Body of pancreas (tissue), 4 donors: Measurements from ENCODE around the gene RTN3. TPM values are rescaled to one million over a fixed set of nuclear protein-coding genes. Genes with fewer than 3 reads are reported as not detected.

Source experiments
- ATAC-seq: fragments of 150-250 bp; one replicate; pipeline ENCODE4 v1.9.1; 2016
- DNase-seq, 4 donors: peaks; one replicate each; pipeline ENCODE4 v3.0.0-alpha.2; 2019
- H3K27ac ChIP-seq, 4 donors: fragments of 200-600 bp; sonication (generic); 1 replicate in 3 of 4; 2 replicates in 1 of 4; pipeline versions ENCODE4 v1.5.1 to v1.6.1; 2016 to 2019; ENCODE audit warnings: mild to moderate bottlenecking in 1 of 4, mixed read lengths in 1 of 4, moderate library complexity in 1 of 4
- H3K27me3 ChIP-seq, 2 donors: fragments of 200-600 bp; sonication (generic); one replicate each; pipeline ENCODE4 v1.6.0; 2016; ENCODE audit warnings: mild to moderate bottlenecking in 1 of 2
- H3K36me3 ChIP-seq, 2 donors: fragments of 200-600 bp; sonication (generic); replicated peaks in 1 of 2; 2 replicates each; pipeline ENCODE4 v1.5.1; 2016; ENCODE audit warnings: low read depth in 2 of 2; ENCODE audit not compliant: insufficient read depth in 1 of 2
- H3K4me1 ChIP-seq: fragments of 200-600 bp; sonication (generic); one replicate; pipeline ENCODE4 v1.6.0; 2016
- H3K4me3 ChIP-seq, 2 donors: fragments of 200-600 bp; sonication (generic); 1 replicate in 1 of 2; 2 replicates in 1 of 2; pipeline ENCODE4 v1.5.1; 2016 to 2019
- H3K9me3 ChIP-seq, 3 donors: fragments of 200-600 bp; sonication (generic); 1 replicate in 2 of 3; 2 replicates in 1 of 3; pipeline ENCODE4 v1.5.1; 2016
- POLR2A ChIP-seq, 3 donors: fragments of 450-650 bp; IDR thresholded peaks; one replicate each; pipeline ENCODE4 v1.6.1; 2016; ENCODE audit warnings: antibody characterized with exemption in 3 of 3, mild to moderate bottlenecking in 2 of 3
- WGBS, 2 donors: methylation state at CpG; one replicate each; pipeline ENCODE4 v1.1.5; 2017; 5-methylcytosine and 5-hydroxymethylcytosine counted together
- intact Hi-C: fragments of 100-400 bp; cut with DNase I; formaldehyde crosslinking; loops from one replicate; pipeline ENCODE4 v1.15.1; 2023
- total RNA-seq, 2 donors: library from RNA; depleted of rRNA; stranded (reverse); fragments of >200 nt; gene quantifications; one replicate each; pipeline ENCODE4 v1.1.0, GENCODE V29; 2016
- TF ChIP-seq, protein P1 (sequence below), 7 experiments: fragments of 450-650 bp in 4 of 7; fragments of 200-600 bp in 3 of 7; sonication (generic) in 3 of 7; IDR thresholded peaks; one replicate each; pipeline ENCODE4 v1.5.1; 2016 to 2019; ENCODE audit warnings: antibody characterized with exemption in 7 of 7

Gene RTN3
- total RNA-seq, 2 donors from 2014 or later, result 62.8 to 63.6 TPM

DNA sequence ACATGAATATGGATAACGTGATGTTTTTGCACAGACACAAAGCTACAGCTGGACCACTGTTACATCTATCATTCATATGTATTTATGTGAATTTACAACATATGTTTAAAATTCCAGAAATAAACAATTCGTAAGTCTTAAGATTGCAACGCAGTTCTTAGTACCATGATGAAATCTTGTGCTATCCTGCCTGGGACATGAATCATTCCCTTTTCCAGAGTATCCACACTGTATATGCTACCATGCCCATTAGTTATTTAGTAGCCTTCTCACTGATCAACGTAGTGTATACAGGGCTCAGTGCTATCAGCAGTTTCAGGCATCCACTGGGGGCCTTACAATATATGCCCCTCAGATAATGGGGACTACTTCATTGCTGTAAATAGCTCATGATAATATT lies 14.4 kb upstream of the RTN3 start:
- intact Hi-C loops, result no loop called here
- 80 to 84% methylated on average over 4 of the region's 4 CpGs for WGBS, 2 donors
- no peaks in the 10 kb centered on the region for H3K27me3 ChIP-seq
- DNase-seq (no peak), ATAC-seq (no peak)
- H3K4me3 ChIP-seq, result no peak overlapping the region
- peaks cover 38% of the 10 kb centered on the region for H3K4me1 ChIP-seq
- no peak for TF ChIP-seq POLR2A (IDR thresholded peaks at IDR 0.05)
- TF ChIP-seq, protein P1, sequence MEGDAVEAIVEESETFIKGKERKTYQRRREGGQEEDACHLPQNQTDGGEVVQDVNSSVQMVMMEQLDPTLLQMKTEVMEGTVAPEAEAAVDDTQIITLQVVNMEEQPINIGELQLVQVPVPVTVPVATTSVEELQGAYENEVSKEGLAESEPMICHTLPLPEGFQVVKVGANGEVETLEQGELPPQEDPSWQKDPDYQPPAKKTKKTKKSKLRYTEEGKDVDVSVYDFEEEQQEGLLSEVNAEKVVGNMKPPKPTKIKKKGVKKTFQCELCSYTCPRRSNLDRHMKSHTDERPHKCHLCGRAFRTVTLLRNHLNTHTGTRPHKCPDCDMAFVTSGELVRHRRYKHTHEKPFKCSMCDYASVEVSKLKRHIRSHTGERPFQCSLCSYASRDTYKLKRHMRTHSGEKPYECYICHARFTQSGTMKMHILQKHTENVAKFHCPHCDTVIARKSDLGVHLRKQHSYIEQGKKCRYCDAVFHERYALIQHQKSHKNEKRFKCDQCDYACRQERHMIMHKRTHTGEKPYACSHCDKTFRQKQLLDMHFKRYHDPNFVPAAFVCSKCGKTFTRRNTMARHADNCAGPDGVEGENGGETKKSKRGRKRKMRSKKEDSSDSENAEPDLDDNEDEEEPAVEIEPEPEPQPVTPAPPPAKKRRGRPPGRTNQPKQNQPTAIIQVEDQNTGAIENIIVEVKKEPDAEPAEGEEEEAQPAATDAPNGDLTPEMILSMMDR (IDR thresholded peaks at IDR 0.05), result no peak
- H3K9me3 ChIP-seq, result no peaks in the 10 kb centered on the region
- H3K36me3 ChIP-seq, result no peaks in the 10 kb centered on the region
- H3K27ac ChIP-seq, result no peak overlapping the region

DNA sequence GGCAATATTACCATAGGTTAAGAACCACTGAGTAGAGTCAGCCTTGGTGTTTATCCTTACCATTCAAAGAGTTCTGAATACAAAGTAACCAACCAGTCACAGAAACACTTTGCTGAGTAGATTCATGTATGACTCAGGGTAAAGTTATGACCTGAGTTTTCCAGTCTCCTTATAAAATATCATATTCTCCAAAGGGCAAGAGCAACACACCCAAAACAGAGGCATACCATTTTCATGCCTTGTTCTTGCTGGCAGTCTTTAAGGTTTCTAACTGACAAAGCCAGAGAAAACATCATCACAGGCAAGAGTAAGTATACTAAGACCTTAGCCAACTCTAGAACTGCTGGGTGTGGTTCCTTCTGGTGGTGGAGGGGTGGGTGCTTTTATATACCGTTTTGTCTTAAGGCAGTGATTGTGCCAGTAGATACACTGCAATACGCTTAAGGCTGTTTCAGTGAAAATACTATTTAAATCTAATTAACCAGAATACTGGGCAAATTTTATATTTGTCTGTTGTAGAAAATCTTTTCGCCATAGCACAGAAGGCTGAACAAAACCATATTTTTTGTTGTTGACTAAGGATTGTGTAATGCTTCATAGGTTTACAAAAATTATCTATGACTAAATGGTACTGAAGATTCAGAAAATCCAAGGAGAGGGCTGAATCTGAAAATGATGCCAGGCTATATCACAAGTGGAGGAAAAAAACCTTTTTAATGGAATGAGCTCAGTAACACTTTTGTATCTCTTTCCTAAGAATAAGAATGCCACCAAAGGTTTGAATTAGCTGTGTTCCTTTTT lies 13.1 kb upstream of the RTN3 start:
- no peak overlapping the region for H3K27ac ChIP-seq

DNA sequence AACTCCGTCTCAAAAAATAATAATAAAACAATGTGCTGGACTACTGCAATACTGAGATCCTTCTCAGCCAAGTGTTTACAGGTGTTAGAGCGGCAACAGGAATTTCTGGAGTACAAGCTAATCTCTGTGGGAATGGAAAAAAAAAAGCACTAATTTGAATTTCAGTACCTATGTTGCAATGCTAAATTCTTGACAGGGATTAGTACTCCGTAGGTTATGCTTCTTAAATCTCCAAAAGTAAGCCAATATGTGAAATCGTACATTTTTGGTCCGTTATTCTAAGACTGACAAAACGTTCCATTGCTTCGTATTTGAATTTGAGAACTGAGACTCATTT lies 11.2 kb upstream of the RTN3 start:
- Histone ChIP-seq H3K36me3 (no peaks in the 10 kb centered on the region), H3K4me3 (no peak overlapping the region), H3K9me3 (no peaks in the 10 kb centered on the region), H3K27ac (peak overlapping the region; percentile 76 to 96 (median 88)), H3K27me3 (no peaks in the 10 kb centered on the region), H3K4me1 (peaks cover 40% of the 10 kb centered on the region)
- DNase-seq (no peak), ATAC-seq (no peak)
- TF ChIP-seq, protein P1 (IDR thresholded peaks at IDR 0.05), result no peak
- no peak for TF ChIP-seq POLR2A (IDR thresholded peaks at IDR 0.05)
- intact Hi-C loops, result loop anchor here (10.0 kb wide), 1 partner anchor 65 kb away; no protein-coding TSS in a partner anchor
- 11 to 18% methylated on average over 7 of the region's 7 CpGs for WGBS, 2 donors

More for the DNA sequence above, 13.1 kb upstream of the RTN3 start:
- WGBS, 2 donors, result 72 to 82% methylated on average over 3 of the region's 3 CpGs
- DNase-seq (no peak), ATAC-seq (no peak)
- TF ChIP-seq, protein P1 (IDR thresholded peaks at IDR 0.05), result no peak
- H3K9me3 ChIP-seq, result no peaks in the 10 kb centered on the region
- H3K4me3 ChIP-seq, result no peak overlapping the region
- H3K27me3 ChIP-seq, result no peaks in the 10 kb centered on the region
- H3K4me1 ChIP-seq, result peaks cover 40% of the 10 kb centered on the region
- intact Hi-C loops, result no loop called here
- no peaks in the 10 kb centered on the region for H3K36me3 ChIP-seq

DNA sequence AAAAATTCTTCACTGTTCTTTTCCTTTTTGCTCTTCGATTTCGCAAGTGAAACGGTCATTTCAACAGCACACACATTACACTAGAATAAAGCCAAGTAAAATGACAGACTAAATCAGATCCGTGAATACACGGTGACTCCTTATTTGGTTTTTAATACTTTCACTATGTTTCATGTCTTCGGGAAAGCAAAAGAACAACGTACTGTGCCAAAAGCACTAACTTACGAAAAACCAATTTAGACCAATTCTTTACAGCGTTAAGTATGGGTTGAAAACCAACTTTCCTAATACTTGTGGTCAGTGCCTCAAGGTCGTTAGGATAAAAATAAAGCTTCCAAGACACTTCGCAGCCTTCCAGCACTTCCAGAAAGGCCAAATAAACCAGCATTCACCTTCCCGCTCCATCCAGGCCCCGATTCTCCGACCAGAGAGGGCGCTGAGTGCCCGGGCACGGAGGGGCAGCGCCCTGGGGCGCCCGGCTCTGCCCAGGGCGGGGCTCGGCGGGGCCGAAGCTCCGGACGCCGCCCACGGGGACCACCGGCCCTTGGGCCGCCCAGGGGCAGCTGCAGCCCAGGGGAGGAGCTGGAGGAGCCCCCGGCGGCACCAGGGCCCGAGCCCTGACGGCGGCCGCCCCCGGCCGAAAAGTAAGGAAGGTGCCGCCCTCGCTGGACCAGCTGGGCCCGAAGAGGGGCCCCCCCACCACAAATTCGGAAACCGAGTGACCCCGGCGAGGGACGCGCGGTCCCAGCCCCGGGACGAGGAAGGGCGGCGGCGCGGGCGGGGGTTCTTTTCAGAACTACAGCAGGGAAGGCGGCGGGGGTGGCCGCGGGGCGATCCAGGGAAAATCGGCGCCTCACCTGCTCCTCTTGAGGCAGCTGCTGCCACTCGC lies 10.6 kb upstream of the RTN3 start:
- H3K27me3 ChIP-seq, result no peaks in the 10 kb centered on the region
- peak overlapping the region; percentile 15 to 71 for H3K4me3 ChIP-seq
- peak; percentile 60 for ATAC-seq
- H3K27ac ChIP-seq, result peak overlapping the region; percentile 76 to 96 (median 88)
- DNase-seq, result peak; percentile 63 to 73 (median 64)
- TF ChIP-seq, protein P1 (IDR thresholded peaks at IDR 0.05), result peak; percentile 22 to 56 (median 35)
- TF ChIP-seq POLR2A (IDR thresholded peaks at IDR 0.05), result no peak
- peaks cover 40% of the 10 kb centered on the region for H3K4me1 ChIP-seq
- intact Hi-C loops, result loop anchor here (10.0 kb wide), 1 partner anchor 64 kb away; no protein-coding TSS in a partner anchor
- no peaks in the 10 kb centered on the region for H3K9me3 ChIP-seq
- 1% methylated on average over 18 to 40 of the region's 63 CpGs for WGBS, 2 donors
- H3K36me3 ChIP-seq, result no peaks in the 10 kb centered on the region
